ENCODE measurements around the gene CD19.
A peak's percentile ranks its signal among the peaks of the same experiment; 100 is the strongest.
"Not testable (repeated sequence)": the region's sequence is repeated elsewhere in the genome, so short reads cannot be mapped to it uniquely, and the experiment has no call there.

Gene CD19

GRCh38 chr16:28910086-28911031 lies 21.4 kb upstream of the CD19 start:
- DNase-seq = no peak

- DNase-seq = no peak
Measured at GRCh38 chr16:28912558-28912957, 19.2 kb upstream of the CD19 start.

- no peak for DNase-seq
Measured at GRCh38 chr16:28913946-28914724, 17.6 kb upstream of the CD19 start.

- no peak for DNase-seq
Measured at GRCh38 chr16:28915181-28915580, 16.6 kb upstream of the CD19 start.

GRCh38 chr16:28917095-28917494 lies 14.7 kb upstream of the CD19 start:
- DNase-seq = no peak

- no peak for DNase-seq
Measured at GRCh38 chr16:28918698-28919097, 13.1 kb upstream of the CD19 start.

GRCh38 chr16:28923231-28923587 lies 8.6 kb upstream of the CD19 start:
- DNase-seq = no peak

GRCh38 chr16:28923652-28924398 lies 7.9 kb upstream of the CD19 start:
- DNase-seq = no peak

GRCh38 chr16:28924399-28924761 lies 7.4 kb upstream of the CD19 start:
- DNase-seq = no peak

- DNase-seq = peak; percentile 96
Measured at GRCh38 chr16:28924762-28925385, 6.9 kb upstream of the CD19 start, which contains the start of gene RABEP2. RABEP2 (minus strand) TSS chr16:28925238; CDS start chr16:28925163, 75 bp downstream.

- peak; percentile 66 for DNase-seq
Measured at GRCh38 chr16:28925386-28926228, 6.2 kb upstream of the CD19 start.

GRCh38 chr16:28926284-28926683 lies 5.5 kb upstream of the CD19 start:
- not testable (repeated sequence) for DNase-seq

GRCh38 chr16:28927815-28928214 lies 4.0 kb upstream of the CD19 start:
- no peak for DNase-seq

- no peak for DNase-seq
Measured at GRCh38 chr16:28930203-28930602, 1.6 kb upstream of the CD19 start.

GRCh38 chr16:28930652-28931051 lies 1.1 kb upstream of the CD19 start:
- DNase-seq = no peak

- no peak for DNase-seq
Measured at GRCh38 chr16:28932339-28933141, 769 bp downstream of the CD19 start.

- no peak for DNase-seq
Measured at GRCh38 chr16:28933171-28933570, 1.4 kb downstream of the CD19 start.

- no peak for DNase-seq
Measured at GRCh38 chr16:28935346-28935745, 3.6 kb downstream of the CD19 start.

- DNase-seq = peak; percentile 74
Measured at GRCh38 chr16:28935924-28936783, 4.4 kb downstream of the CD19 start.

GRCh38 chr16:28936784-28937155 lies 5.0 kb downstream of the CD19 start:
- no peak for DNase-seq
